HEK293T (cell line): Measurements from ENCODE around the gene MCRIP2.

Experiments
- ARNT ChIP-seq: fragments of 450-650 bp; IDR thresholded peaks from 2 replicates; pipeline ENCODE4 v1.6.1; 2017; ENCODE audit warnings: mild to moderate bottlenecking
- BHLHE40 ChIP-seq: fragments of 450-650 bp; IDR thresholded peaks from 2 replicates; pipeline ENCODE4 v1.6.1; 2016; ENCODE audit warnings: mild to moderate bottlenecking, moderate library complexity, borderline replicate concordance
- ELF4 ChIP-seq: fragments of 450-650 bp; IDR thresholded peaks from 2 replicates; pipeline ENCODE4 v1.6.1; 2017; ENCODE audit warnings: antibody characterized with exemption
- FOXK2 ChIP-seq: fragments of 450-650 bp; IDR thresholded peaks from 2 replicates; pipeline ENCODE4 v1.6.1; 2016; ENCODE audit warnings: mild to moderate bottlenecking
- NFRKB ChIP-seq: fragments of 450-650 bp; IDR thresholded peaks from 2 replicates; pipeline ENCODE4 v1.6.1; 2016; ENCODE audit warnings: mild to moderate bottlenecking, moderate library complexity
- PKNOX1 ChIP-seq: fragments of 450-650 bp; IDR thresholded peaks from 2 replicates; pipeline ENCODE4 v1.6.1; 2016
- SP1 ChIP-seq: fragments of 450-650 bp; IDR thresholded peaks from 2 replicates; pipeline ENCODE4 v1.6.1; 2017
- TARDBP ChIP-seq: fragments of 450-650 bp; IDR thresholded peaks from 2 replicates; pipeline ENCODE4 v1.6.1; 2016

GRCh38 chr16:643050-643368 lies 1.4 kb downstream of the MCRIP2 start:
- no peak for TF ChIP-seq ARNT
- no peak for TF ChIP-seq BHLHE40
- TF ChIP-seq PKNOX1, result no peak
- TF ChIP-seq FOXK2, result no peak
- no peak for TF ChIP-seq TARDBP
- no peak for TF ChIP-seq SP1
- no peak for TF ChIP-seq NFRKB
- no peak for TF ChIP-seq ELF4
